Esophagus squamous epithelium (tissue), 5 donors: ENCODE data around the gene NPTX2. TPM values are rescaled to one million over a fixed set of nuclear protein-coding genes. Genes with fewer than 3 reads are reported as not detected.

Experiments
- DNase-seq: peaks from one replicate; lab custom pipeline; 2025; lab: John Stamatoyannopoulos, UW
- H3K27ac ChIP-seq, 4 donors: fragments of 200-600 bp; sonication (generic); one replicate each; pipeline ENCODE4 v1.5.1; 2016 to 2019; ENCODE audit warnings: mild to moderate bottlenecking in 1 of 4
- H3K27me3 ChIP-seq, 4 donors: fragments of 200-600 bp; sonication (generic); 1 replicate in 3 of 4; 2 replicates in 1 of 4; pipeline versions ENCODE4 v1.5.1 to v1.6.0; 2017 to 2021; ENCODE audit warnings: antibody characterized with exemption in 1 of 4
- H3K36me3 ChIP-seq, 3 donors: fragments of 200-600 bp; sonication (generic); one replicate each; pipeline ENCODE4 v1.5.1; 2016 to 2019
- H3K4me1 ChIP-seq, 3 donors: fragments of 200-600 bp; sonication (generic); one replicate each; pipeline ENCODE4 v1.5.1; 2017 to 2019
- H3K4me3 ChIP-seq, 4 donors: fragments of 200-600 bp; sonication (generic); 1 replicate in 3 of 4; 2 replicates in 1 of 4; pipeline ENCODE4 v1.5.1; 2016 to 2019; ENCODE audit warnings: mild to moderate bottlenecking in 2 of 4, moderate library complexity in 1 of 4
- H3K9me3 ChIP-seq, 3 donors: fragments of 200-600 bp; sonication (generic); one replicate each; pipeline ENCODE4 v1.5.1; 2016 to 2019
- CTCF ChIP-seq, 6 experiments: fragments of 450-650 bp in 4 of 6; fragments of 200-600 bp in 2 of 6; sonication (generic) in 2 of 6; IDR thresholded peaks; one replicate each; pipeline ENCODE4 v1.5.1; 2016 to 2019; ENCODE audit warnings: antibody characterized with exemption in 6 of 6, mild to moderate bottlenecking in 4 of 6, moderate library complexity in 4 of 6
- POLR2A ChIP-seq, 4 donors: fragments of 450-650 bp; IDR thresholded peaks; one replicate each; pipeline ENCODE4 v1.6.1; 2017; ENCODE audit warnings: antibody characterized with exemption in 4 of 4, mild to moderate bottlenecking in 4 of 4, moderate library complexity in 3 of 4
- WGBS, 2 donors: methylation state at CpG; one replicate each; pipeline ENCODE4 v1.1.5; 2018; 5-methylcytosine and 5-hydroxymethylcytosine counted together
- intact Hi-C: fragments of 100-400 bp; cut with DNase I; formaldehyde crosslinking; loops from one replicate; pipeline ENCODE4 v1.15.0; 2022
- total RNA-seq, 4 donors: library from RNA; depleted of rRNA; stranded (reverse); fragments of >200 nt; gene quantifications; one replicate each; pipeline ENCODE4 v1.1.0, GENCODE V29; 2016
- donor health status: DM: yes; HTN: yes; CAD: no.

NPTX2 gene
- total RNA-seq, 4 donors from 2014 or later = 1.6 to 9.7 (median 2.9) TPM

GRCh38 chr7:98678215-98678614 lies 61.1 kb downstream of the NPTX2 start:
- H3K27ac ChIP-seq = no peak overlapping the region
- peaks cover 0 to 13% (median 0%) of the 10 kb centered on the region in 3 donors for H3K9me3 ChIP-seq
- intact Hi-C loops = no loop called here
- H3K27me3 ChIP-seq = peaks cover 0 to 19% (median 0%) of the 10 kb centered on the region in 4 donors
- H3K36me3 ChIP-seq = no peaks in the 10 kb centered on the region
- DNase-seq = no peak
- H3K4me3 ChIP-seq = no peak overlapping the region
- H3K4me1 ChIP-seq = no peaks in the 10 kb centered on the region
- TF ChIP-seq CTCF (IDR thresholded peaks at IDR 0.05) = no peak
- TF ChIP-seq POLR2A (IDR thresholded peaks at IDR 0.05) = no peak
- 76 to 100% methylated on average over 2 to 6 of the region's 7 CpGs for WGBS, 2 donors

Other genes with a start within 250 kb of the NPTX2 start
- 10 to 100 TPM; 16.5 to 29.3 (median 20.5) TPM for gene BAIAP2L1, start 216.2 kb upstream of the NPTX2 start, total RNA-seq